Measurements from ENCODE around the gene BCCIP. TPM values are rescaled to one million over a fixed set of nuclear protein-coding genes. Genes with fewer than 3 reads are reported as not detected.

The BCCIP gene
- total RNA-seq, 1 donor from 2014 or later: 68.1 TPM

- peaks cover 14% of the 10 kb centered on the region for H3K4me1 Mint-ChIP-seq (ENCODE audit: low read depth, unreplicated experiment)
- Histone ChIP-seq H2AFZ (ENCODE audit: low read depth, low read length) (no peak overlapping the region), H3K79me2 (ENCODE audit: insufficient read depth, low read length) (no peaks in the 10 kb centered on the region), H3K4me1 (ENCODE audit: insufficient read depth, low read length) (no peaks in the 10 kb centered on the region), H3K9me3 (ENCODE audit: insufficient read depth, low read depth, low read length) (no peaks in the 10 kb centered on the region), H3K9ac (ENCODE audit: low read length) (no peak overlapping the region), H3K36me3 (ENCODE audit: insufficient read depth, low read length) (peaks cover 12% of the 10 kb centered on the region), H4K20me1 (ENCODE audit: insufficient read depth, low read length) (peaks cover 9% of the 10 kb centered on the region), H3K27ac (ENCODE audit: low read depth, low read length) (no peak overlapping the region), H3K4me3 (ENCODE audit: insufficient read depth, low read depth, low read length) (no peak overlapping the region), H3K4me2 (ENCODE audit: low read length) (no peak overlapping the region), H3K27me3 (ENCODE audit: insufficient read depth, low read length) (no peaks in the 10 kb centered on the region)
- H3K4me3 Mint-ChIP-seq (ENCODE audit: unreplicated experiment): no peak overlapping the region
- FAIRE-seq: no peak
- H3K27me3 Mint-ChIP-seq (ENCODE audit: low read depth, unreplicated experiment): no peaks in the 10 kb centered on the region
- H3K36me3 Mint-ChIP-seq (ENCODE audit: low read depth, unreplicated experiment): peaks cover 17% of the 10 kb centered on the region
- H3K9me3 Mint-ChIP-seq (ENCODE audit: unreplicated experiment): no peaks in the 10 kb centered on the region
- TF ChIP-seq CTCF (IDR thresholded peaks at IDR 0.05; ENCODE audit: insufficient read depth, low read depth, low read length): no peak
- TF ChIP-seq EZH2 (IDR thresholded peaks at IDR 0.05; ENCODE audit: insufficient read depth, low read length): no peak
- DNase-seq (ENCODE audit: low read depth): no peak
- no peak overlapping the region for H3K27ac Mint-ChIP-seq (ENCODE audit: unreplicated experiment)
Observed at GRCh38 chr10:125795637-125796190, 27.6 kb upstream of the BCCIP start.

GRCh38 chr10:125797424-125797823 lies 25.9 kb upstream of the BCCIP start:
- no peak for FAIRE-seq

More at GRCh38 chr10:125797424-125797823, 25.9 kb upstream of the BCCIP start:
- Mint-ChIP-seq H3K27ac (ENCODE audit: unreplicated experiment) (no peak overlapping the region), H3K4me1 (ENCODE audit: low read depth, unreplicated experiment) (peaks cover 14% of the 10 kb centered on the region), H3K36me3 (ENCODE audit: low read depth, unreplicated experiment) (peaks cover 28% of the 10 kb centered on the region), H3K4me3 (ENCODE audit: unreplicated experiment) (no peak overlapping the region), H3K27me3 (ENCODE audit: low read depth, unreplicated experiment) (no peaks in the 10 kb centered on the region), H3K9me3 (ENCODE audit: unreplicated experiment) (no peaks in the 10 kb centered on the region)
- Histone ChIP-seq H2AFZ (ENCODE audit: low read depth, low read length) (no peak overlapping the region), H3K9me3 (ENCODE audit: insufficient read depth, low read depth, low read length) (no peaks in the 10 kb centered on the region), H3K27ac (ENCODE audit: low read depth, low read length) (no peak overlapping the region), H3K27me3 (ENCODE audit: insufficient read depth, low read length) (no peaks in the 10 kb centered on the region), H3K9ac (ENCODE audit: low read length) (no peak overlapping the region), H3K79me2 (ENCODE audit: insufficient read depth, low read length) (no peaks in the 10 kb centered on the region), H3K4me2 (ENCODE audit: low read length) (no peak overlapping the region), H3K4me3 (ENCODE audit: insufficient read depth, low read depth, low read length) (no peak overlapping the region), H4K20me1 (ENCODE audit: insufficient read depth, low read length) (peaks cover 9% of the 10 kb centered on the region), H3K36me3 (ENCODE audit: insufficient read depth, low read length) (peaks cover 12% of the 10 kb centered on the region), H3K4me1 (ENCODE audit: insufficient read depth, low read length) (no peaks in the 10 kb centered on the region)
- no peak for TF ChIP-seq CTCF (IDR thresholded peaks at IDR 0.05; ENCODE audit: insufficient read depth, low read depth, low read length)
- no peak for TF ChIP-seq EZH2 (IDR thresholded peaks at IDR 0.05; ENCODE audit: insufficient read depth, low read length)
- DNase-seq (ENCODE audit: low read depth): no peak

All from astrocyte (in vitro differentiated cells and primary cell).